NCI-H1092 (cell line): Measurements from ENCODE around the gene GZF1.
A peak's percentile ranks its signal among the peaks of the same experiment; 100 is the strongest.

Source experiments
- DNase-seq: peaks from one replicate; lab custom pipeline; 2025; lab: John Stamatoyannopoulos, UW

GZF1 gene

DNA sequence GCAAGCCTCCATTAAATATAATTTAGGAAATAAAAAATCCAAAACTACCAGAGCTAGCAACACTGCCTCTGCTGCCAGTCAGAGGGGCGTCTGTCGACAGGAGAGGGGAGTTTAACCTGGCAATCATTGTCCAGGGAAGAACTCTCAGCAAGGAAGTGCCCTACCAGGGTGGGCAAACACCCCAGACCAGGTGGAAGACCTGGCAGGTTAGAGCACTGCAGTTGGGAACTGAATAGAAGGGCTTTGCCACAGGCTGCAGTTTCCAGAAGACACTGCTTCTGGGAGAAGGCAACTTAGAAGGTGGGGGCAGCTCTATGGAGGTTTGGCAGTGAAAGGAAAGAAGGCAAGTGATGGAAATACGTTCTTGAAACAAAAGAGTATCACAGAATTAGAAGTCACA lies 47.8 kb downstream of the GZF1 start:
- no peak for DNase-seq

DNA sequence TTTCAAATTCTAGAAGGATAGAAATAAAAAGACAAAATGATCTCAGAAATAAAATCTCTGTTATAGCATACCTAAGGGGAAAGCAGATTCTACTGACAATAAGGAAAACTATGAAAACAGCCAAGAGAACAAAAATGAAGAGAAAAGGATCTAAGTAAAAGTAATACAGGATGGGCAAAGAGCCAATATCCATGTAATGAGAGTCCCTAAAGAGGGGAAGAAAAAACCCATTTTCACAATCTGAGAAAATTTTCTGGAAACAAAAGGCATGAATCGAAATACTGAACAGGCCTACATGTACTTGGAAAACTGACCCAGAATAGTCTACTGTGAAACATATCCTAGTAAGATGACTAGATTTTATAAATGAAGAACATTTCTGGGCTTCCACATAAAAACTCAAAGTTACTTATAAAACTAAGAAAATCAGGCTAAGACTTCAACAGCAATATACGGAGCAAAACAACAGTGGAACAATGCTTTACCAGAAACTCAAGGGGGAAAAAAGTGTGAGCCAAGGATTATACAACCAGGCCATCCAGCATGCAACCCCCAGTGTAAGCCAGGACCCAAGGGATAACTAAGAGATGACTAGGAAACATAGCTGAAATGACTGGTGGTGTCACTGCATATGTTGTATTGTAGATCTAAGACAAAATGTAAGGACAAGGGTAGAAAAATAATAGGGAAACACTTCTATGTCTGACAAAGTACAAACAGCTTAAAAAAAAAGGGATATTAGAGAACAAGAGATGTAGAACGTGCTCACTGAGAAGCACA lies 49.1 kb downstream of the GZF1 start:
- no peak for DNase-seq

DNA sequence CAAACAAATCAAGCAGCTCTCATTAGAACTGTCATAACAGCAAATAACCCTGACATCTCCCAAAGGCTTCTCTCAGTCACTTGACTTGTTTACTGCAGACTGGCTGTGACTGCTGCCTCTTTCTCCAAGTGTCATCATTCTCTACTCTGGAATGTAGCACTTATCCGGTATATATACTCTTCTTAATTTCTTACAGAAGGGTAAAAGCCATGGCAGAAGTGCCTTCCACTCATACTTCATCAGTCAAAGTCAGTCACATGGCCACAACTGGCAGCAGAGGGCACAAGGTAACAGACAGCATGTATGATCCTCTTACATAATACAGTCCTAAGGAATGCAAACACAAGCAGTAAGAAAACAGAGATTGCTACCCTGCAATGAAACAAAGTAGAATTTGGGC lies 50.0 kb downstream of the GZF1 start:
- no peak for DNase-seq

DNA sequence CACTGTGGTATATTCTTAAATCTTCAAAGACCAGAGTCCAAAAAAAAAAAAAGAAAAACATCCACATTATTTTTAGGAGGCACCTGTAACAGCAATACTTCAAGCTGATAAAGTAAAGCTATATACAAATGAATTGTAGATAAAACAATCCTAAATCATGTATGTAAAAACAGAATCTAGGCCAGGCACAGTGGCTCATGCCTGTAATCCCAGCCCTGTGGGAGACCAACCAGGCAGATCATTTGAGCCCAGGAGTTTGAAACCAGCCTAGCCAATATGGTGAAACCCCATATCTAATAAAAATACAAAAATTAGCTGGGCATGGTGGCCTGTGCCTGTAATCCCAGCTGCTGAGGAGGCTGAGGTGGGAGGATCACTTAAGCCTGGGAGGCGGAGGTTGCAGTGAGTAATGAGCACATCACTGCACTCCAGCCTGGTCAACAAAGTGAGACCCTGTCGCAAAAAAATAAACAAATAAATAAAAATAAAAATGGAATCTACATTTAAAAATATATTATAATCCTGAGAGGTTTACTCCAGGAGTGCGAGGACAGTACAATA lies 52.0 kb downstream of the GZF1 start:
- no peak for DNase-seq

DNA sequence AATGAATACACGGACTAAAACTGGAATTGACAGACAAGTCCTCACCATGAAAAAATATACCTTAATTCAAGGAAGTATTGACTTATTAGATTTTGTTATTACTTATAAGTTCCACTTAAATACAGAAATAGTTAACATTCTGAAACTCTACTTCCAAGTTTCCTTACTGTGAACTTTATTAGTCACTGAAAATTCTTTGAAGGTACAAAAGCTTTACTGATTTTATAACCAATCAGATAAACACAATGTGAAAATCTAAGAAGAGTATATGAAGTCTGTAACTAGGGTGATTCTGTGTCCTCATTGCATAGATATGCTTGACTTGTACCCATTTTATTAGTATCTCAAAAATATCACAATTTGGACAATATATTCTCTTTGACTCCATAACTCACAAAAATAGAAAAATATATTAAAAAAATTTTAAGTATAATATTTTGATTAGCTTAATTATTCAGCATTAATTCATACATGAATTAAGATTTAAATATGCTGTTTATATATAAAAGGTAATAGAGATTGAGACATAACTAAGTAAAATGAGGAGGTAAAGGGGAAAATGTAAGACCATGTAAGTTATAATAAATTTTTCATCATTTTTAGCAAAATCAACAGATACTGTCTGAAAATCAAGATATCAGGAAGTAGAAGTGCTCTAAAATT lies 52.7 kb downstream of the GZF1 start:
- DNase-seq = no peak

DNA sequence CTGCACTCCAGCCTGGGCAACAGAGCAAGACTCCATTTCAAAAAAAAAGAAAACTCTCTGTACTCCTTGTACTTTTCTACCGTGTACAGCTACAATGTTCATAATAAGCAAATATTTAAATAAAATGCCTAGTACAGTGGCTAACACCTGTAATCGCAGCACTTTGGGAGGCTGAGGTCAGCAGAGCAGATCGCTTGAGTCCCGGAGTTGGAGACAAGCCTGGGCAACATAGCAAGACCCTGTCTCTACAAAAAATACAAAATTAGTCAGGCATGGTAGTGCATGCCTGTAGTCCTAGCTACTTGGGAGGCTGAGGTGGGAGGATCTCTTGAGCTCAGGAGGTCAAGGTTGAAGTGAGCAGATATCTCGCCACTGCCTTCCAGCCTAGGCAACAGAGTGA lies 53.6 kb downstream of the GZF1 start:
- no peak for DNase-seq

DNA sequence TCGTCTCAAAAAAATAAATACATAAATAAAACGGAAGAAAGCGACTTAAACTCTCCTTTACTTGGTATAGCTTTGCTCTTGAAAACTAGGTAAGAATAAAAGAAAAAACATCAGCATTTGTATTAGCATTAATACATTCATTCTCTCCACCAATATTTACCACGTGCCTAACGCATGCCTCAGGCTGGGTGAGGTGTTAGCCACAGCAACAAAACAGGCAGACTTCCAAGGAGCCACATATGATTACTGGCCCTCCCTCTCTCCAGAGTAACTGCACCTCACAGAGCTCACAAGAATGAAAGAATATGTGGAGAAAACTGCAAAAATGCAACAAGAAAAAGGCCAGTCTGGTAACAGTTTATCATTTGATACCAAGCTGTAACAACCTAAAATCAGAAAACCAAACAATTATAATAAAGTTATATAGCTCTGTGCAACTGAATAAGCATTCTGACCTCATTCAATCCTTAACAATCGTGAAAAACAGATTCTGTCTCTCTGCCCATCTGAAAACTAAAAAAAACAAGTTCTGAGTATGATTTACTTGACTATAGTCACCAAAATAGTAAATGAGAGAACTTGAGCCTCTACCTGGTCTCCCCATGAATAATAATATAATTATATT lies 54.1 kb downstream of the GZF1 start:
- no peak for DNase-seq

DNA sequence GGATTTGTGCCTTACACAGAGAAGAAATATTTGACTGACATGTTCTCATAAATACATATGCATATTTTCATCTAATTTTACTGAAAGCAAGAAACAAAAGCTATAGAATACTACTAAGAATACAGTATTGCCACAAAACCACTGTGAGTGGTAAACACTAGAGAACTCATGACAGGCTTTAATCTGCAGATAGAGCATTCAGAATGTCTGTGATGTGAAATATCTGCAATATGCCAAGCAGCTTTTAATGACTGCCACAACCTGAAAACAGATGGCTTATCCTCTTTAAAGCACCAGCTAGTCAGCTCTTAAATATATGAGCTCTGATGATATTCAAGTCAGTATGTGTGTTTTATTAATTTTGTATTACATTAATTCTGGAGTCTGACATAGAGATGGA lies 55.9 kb downstream of the GZF1 start:
- no peak for DNase-seq

DNA sequence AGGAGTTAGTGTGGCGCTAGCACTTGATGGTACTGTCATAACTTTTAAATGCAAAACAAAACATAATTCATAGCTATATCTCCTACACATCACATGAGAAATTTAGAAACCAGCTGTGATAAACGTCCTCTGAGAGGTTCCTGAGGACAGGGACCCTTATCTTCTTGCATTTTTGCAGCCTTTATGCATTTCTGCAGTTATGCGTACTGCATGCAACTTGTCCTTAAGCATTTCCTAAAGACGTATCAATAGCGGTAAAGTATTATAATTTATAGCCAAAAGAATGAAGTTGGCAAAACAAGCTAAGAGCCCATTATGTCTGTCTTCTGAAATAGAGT lies 57.6 kb downstream of the GZF1 start:
- DNase-seq = no peak

DNA sequence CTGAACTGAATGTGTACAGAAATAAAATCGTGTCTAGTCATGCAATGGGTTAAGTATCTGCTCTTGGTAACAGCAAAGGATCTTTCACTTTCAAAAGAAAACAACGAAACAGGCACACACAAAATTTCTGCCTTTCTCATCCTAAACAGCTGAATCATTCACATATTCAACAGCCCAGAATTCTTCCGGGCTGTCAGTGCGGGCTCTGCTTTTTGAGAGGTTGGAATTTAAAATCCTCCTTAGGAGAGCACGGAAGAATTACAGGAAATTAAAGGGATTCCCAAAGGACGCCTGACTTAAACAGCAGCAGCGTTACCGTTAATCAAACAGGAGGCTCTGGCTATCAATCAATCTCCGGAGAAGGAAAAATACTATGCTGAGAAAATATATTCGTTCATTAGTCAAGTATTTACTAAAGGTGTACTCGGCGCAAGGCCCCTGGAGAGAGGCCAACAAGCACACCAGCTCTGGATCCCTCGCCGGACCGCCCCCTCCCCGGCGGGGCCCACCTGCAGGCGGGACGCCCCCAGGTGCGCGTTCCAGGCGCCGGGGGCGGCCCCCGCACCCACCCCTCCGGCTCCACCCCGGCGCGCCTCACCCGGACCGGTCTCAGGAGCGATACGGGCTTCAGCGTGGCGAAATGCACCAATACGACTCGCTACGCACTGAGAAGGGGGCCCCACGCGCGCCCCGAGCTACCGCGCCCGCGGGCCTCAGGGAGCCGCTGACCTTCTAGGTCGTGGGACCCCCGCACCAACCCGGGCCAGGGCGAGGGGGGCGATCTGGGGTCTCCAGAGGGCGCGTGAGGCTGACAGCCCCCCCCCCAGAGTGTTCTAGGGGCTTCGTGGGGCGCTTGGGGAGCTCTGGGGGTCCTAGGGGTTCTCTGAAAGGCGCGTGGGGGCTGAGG lies 58.3 kb downstream of the GZF1 start:
- no peak for DNase-seq

DNA sequence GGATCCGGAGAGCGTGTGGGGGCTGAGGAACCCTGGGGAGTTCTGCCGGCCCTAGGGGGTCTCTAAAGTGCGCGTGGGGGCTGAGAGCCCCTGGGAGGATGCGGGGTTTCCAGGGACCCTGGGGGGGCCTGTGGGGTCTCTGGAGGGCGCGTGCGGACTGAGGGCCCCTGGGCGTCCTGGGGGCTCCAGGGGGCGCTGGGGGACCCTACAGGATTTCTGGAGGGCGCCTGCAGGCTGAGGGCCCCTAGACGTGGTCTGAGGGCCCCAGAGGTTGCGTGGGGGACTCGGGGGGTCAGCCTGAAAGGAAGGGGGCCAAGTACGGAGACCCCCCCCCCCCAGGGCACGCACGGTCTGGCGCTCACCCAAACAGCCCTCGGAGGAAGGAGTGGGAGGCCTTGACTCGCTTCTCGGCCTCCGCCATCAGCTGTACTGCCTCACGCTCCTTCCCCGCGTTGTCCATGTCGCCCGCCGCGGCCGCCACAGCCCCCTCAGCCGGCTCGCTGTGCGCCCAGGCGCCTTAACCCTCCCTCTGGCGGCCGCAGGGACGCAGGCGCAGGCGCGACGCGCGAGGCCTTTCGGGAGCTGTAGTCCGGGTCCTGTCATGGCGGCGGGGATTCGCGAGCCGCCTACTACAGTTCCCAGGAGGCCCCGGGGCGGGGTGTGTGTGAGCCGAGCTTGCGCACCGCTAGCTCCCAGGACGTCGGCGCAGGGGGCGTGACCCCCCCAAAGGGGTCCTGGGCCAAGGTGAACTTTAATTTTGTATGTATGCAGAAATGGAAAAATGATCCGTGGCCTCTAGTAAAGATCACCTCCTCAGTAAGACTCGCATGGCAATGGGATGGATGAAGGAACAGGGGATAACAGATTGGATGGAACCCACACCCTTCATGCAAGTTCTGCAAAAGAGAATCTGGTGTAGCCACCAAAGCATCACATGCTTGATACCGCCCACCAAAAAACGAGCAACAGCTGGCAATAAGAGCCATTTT lies 59.3 kb downstream of the GZF1 start, which contains the start of gene NAPB:
TSS of gene NAPB (minus strand) at position 546 of the 989 bp plus-strand sequence. CDS start at position 460, 86 bp downstream.
- peak; percentile 87 for DNase-seq
